Type B pancreatic cell (in vitro differentiated cells): Measurements from ENCODE around the gene MAP1A. TPM values are rescaled to one million over a fixed set of nuclear protein-coding genes. Genes with fewer than 3 reads are reported as not detected.

Experiments
- DNase-seq: peaks from one replicate; pipeline ENCODE4 v3.0.0; 2021; ENCODE audit warnings: mixed read lengths; ENCODE audit not compliant: unreplicated experiment; ENCODE audit errors: extremely low spot score
- H3K27ac Mint-ChIP-seq: 2 replicates; pipeline ENCODE4 v1.8.0; 2021; ENCODE audit warnings: mild to moderate bottlenecking, mixed read lengths
- H3K27me3 Mint-ChIP-seq: 2 replicates; pipeline ENCODE4 v1.8.0; 2021; ENCODE audit warnings: mixed read lengths
- H3K36me3 Mint-ChIP-seq: 2 replicates; pipeline ENCODE4 v1.8.0; 2021; ENCODE audit warnings: mixed read lengths
- H3K4me1 Mint-ChIP-seq: one replicate; pipeline ENCODE4 v1.8.0; 2021; ENCODE audit warnings: mixed read lengths; ENCODE audit not compliant: unreplicated experiment
- H3K4me3 Mint-ChIP-seq: 2 replicates; pipeline ENCODE4 v1.8.0; 2021; ENCODE audit warnings: mild to moderate bottlenecking, mixed read lengths
- H3K9me3 Mint-ChIP-seq: 2 replicates; pipeline ENCODE4 v1.8.0; 2021; ENCODE audit warnings: mixed read lengths
- long read RNA-seq: library from polyadenylated mRNA; unstranded; transcript quantifications from one replicate; pipeline ENCODE4 v2.0.0, GENCODE V29; 2020
- total RNA-seq: library from RNA; stranded (reverse); gene quantifications from 2 replicates; pipeline ENCODE4 v1.2.1, GENCODE V29; 2021; ENCODE audit warnings: low replicate concordance
- TF ChIP-seq, protein P1 (sequence below): fragments of 200-600 bp; sonication (generic); conservative IDR thresholded peaks from 2 replicates; pipeline ENCODE4 v1.5.0; 2021; ENCODE audit warnings: antibody characterized with exemption, mild to moderate bottlenecking

MAP1A gene
- total RNA-seq = 6.0 and 18.2 TPM in 2 replicates
- long read RNA-seq, partial matches to known transcripts = 35 of 39 reads
- long read RNA-seq, other reads (novel, unspliced or antisense) = 4 of 39 reads

DNA sequence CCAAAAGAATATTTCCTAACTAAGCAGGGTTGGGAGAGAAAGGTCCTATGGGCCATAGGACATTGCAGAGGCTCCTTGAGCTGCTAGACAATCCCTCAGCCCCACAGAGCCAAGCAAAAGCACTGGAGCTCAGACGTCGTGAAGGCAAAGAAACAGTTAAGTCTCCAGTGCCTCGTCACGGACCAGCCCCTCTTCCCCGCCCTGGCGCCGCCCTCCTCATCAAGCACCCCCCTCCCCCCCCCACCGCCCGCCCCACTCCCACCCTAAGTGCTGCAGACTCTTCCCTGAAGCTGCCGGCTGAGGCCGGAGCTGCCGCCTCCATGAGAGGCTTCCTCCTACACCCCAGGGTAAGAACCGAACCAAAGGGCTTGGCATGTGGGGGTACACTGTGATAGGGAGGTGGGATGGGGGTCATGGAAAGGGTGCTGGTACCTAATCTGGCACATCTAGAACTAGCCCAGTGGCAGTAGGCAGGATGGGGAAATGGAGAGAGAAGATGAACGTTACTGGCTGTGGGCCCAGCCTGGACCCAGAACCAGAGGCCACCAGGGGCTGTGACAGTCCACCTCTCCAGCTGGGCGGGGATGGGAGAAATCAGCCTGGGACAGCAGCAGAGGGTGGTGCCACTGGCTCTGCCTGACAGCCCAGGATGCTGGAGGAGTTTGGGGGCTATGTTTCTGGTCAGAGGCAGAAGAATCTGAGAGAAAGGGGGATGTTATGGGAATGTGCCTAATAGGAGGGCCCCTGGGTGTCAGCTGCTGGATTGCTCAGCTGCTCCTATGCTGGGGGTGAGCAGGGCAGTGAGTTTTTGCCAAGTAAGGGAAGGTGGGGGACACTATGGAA is at the start of gene MAP1A:
MAP1A (plus strand) TSS at position 255 of the 843 bp plus-strand sequence. CDS start 3,866 bp downstream, outside the sequence.
- peaks cover 54% of the 10 kb centered on the region for H3K4me1 Mint-ChIP-seq
- TF ChIP-seq, protein P1, sequence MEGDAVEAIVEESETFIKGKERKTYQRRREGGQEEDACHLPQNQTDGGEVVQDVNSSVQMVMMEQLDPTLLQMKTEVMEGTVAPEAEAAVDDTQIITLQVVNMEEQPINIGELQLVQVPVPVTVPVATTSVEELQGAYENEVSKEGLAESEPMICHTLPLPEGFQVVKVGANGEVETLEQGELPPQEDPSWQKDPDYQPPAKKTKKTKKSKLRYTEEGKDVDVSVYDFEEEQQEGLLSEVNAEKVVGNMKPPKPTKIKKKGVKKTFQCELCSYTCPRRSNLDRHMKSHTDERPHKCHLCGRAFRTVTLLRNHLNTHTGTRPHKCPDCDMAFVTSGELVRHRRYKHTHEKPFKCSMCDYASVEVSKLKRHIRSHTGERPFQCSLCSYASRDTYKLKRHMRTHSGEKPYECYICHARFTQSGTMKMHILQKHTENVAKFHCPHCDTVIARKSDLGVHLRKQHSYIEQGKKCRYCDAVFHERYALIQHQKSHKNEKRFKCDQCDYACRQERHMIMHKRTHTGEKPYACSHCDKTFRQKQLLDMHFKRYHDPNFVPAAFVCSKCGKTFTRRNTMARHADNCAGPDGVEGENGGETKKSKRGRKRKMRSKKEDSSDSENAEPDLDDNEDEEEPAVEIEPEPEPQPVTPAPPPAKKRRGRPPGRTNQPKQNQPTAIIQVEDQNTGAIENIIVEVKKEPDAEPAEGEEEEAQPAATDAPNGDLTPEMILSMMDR = no peak
- no peaks in the 10 kb centered on the region for H3K27me3 Mint-ChIP-seq
- H3K36me3 Mint-ChIP-seq = peaks cover 17% of the 10 kb centered on the region
- H3K27ac Mint-ChIP-seq = peak within 1 kb of the TSS; percentile 80
- no peak for DNase-seq
- no peaks in the 10 kb centered on the region for H3K9me3 Mint-ChIP-seq
- peak within 1 kb of the TSS; percentile 92 for H3K4me3 Mint-ChIP-seq

DNA sequence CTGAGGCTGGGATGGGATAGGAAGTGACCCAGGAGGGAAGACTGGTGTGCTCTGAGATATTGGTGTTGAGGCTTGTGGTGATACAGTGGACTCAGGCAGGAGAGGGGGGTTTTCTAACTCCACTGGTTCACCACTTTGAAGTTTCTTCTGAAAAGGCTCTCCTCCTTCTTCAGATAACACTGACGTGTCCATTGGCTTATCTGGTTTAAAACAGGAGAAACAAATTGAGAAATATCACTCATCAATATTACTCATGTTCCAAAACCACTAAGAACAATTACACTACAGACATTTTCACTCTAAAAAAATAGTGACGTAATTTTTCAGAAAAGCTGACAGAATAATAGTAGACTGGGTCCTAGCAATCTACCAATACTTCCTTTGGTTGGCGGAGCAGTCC is 47.5 kb upstream of the MAP1A start:
- DNase-seq = no peak
- no peak overlapping the region for H3K4me3 Mint-ChIP-seq
- TF ChIP-seq, protein P1 = no peak
- H3K27me3 Mint-ChIP-seq = no peaks in the 10 kb centered on the region
- no peaks in the 10 kb centered on the region for H3K9me3 Mint-ChIP-seq
- no peaks in the 10 kb centered on the region for H3K4me1 Mint-ChIP-seq
- peaks cover 35% of the 10 kb centered on the region for H3K36me3 Mint-ChIP-seq
- H3K27ac Mint-ChIP-seq = no peak overlapping the region

DNA sequence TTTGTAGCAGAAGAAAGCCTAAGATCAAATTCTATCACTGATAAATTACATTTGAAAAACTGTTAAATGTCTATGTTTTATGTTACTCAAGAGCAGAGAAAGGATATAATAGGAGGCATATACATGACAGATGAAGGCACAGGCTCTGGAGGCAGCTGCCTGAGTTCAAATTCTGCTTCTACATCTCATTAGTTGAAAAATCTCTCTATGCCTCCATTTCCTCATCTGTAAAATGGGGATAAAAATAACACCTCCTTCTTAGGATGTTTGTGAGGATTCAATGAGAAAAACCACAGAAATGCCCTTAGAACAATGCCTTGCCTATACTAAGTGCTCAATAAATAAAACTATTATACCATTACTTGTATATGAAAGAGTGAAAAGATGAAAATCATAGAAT is 45.4 kb upstream of the MAP1A start:
- Mint-ChIP-seq H3K4me3 (no peak overlapping the region), H3K36me3 (peaks cover 35% of the 10 kb centered on the region), H3K9me3 (no peaks in the 10 kb centered on the region), H3K27me3 (no peaks in the 10 kb centered on the region), H3K4me1 (no peaks in the 10 kb centered on the region), H3K27ac (no peak overlapping the region)
- TF ChIP-seq, protein P1 = no peak
- DNase-seq = no peak

DNA sequence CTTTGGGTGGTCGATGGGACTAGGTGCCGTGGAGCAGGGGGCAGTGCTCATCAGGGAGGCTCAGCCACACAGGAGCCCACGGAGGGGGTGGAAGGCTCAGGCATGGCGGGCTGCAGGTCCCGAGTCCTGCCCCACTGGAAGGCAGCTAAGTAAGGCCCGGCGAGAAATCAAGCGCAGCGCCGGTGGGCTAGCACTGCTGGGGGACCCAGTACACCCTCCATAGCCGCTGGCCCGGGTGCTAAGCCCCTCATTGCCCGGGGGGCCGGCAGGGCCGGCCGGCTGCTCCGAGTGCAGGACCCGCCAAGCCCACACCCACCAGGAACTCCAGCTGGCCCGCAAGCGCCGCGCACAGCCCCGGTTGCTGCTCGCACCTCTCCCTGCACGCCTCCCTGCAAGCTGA is 43.5 kb upstream of the MAP1A start:
- no peak for DNase-seq
- peaks cover 46% of the 10 kb centered on the region for H3K36me3 Mint-ChIP-seq
- H3K9me3 Mint-ChIP-seq = no peaks in the 10 kb centered on the region
- no peaks in the 10 kb centered on the region for H3K4me1 Mint-ChIP-seq
- H3K27me3 Mint-ChIP-seq = no peaks in the 10 kb centered on the region
- TF ChIP-seq, protein P1 = no peak
- H3K4me3 Mint-ChIP-seq = no peak overlapping the region
- H3K27ac Mint-ChIP-seq = no peak overlapping the region

DNA sequence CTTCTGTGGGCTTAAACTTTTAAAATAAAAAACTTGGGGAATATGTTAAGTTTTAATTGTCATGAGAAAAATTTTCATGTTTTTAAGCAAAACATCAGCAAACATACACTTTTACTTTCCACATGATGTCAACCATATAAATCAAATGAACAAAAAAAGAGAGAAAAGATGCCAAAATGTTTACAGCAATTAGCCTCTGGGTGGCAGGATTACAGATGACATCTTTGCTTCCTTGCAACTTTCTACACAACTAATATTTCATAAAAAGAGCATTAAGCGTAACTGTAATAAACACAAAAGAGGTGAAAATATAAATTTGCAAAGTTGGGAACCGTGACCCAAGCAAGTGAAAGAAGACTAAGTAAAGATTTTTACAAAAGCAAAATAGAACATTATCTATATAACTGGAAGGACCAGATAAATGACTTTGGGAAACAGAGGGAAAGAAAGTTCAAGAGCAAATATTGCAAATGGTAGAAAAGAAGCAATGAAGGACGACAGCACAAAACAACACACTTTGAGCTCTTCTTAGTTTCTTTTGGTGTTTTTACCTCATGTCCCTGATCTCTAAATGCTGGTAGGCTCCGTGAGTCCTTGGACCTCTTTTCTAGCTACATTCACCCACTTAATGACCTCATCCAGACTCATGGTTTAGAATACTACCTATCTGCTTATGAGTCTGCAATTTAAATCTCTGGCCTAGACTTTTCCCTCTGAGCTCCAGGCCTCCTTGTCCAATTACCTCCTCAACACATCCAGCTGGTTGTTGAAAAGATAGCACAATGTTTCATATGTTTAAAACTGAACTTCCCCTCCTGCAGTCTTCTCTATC is 33.9 kb upstream of the MAP1A start:
- H3K4me3 Mint-ChIP-seq = no peak overlapping the region
- no peaks in the 10 kb centered on the region for H3K27me3 Mint-ChIP-seq
- H3K27ac Mint-ChIP-seq = no peak overlapping the region
- no peak for DNase-seq
- H3K36me3 Mint-ChIP-seq = peaks cover 41% of the 10 kb centered on the region
- H3K4me1 Mint-ChIP-seq = no peaks in the 10 kb centered on the region
- TF ChIP-seq, protein P1 = peak; percentile 40
- H3K9me3 Mint-ChIP-seq = no peaks in the 10 kb centered on the region
